Duodenal mucosa (tissue), 2 donors: ENCODE results near the gene PLCD1.
"Not testable (repeated sequence)": the region's sequence is repeated elsewhere in the genome, so short reads cannot be mapped to it uniquely, and the experiment has no call there.

Experiments
- H3K27ac ChIP-seq: one replicate; pipeline ENCODE4 v1.7.0; 2013; ENCODE audit warnings: low read depth, low read length
- H3K27me3 ChIP-seq, 2 donors: one replicate each; pipeline ENCODE4 v1.7.0; 2013; ENCODE audit warnings: low read length in 2 of 2, control low read depth in 1 of 2; ENCODE audit not compliant: insufficient read depth in 2 of 2, control insufficient read depth in 1 of 2
- H3K36me3 ChIP-seq, 2 donors: one replicate each; pipeline ENCODE4 v1.7.0; 2013; ENCODE audit warnings: low read length in 2 of 2, control low read depth in 1 of 2; ENCODE audit not compliant: insufficient read depth in 2 of 2, control insufficient read depth in 1 of 2
- H3K4me1 ChIP-seq, 2 donors: one replicate each; pipeline ENCODE4 v1.7.0; 2013; ENCODE audit warnings: low read length in 2 of 2, control low read depth in 1 of 2; ENCODE audit not compliant: insufficient read depth in 2 of 2, control insufficient read depth in 1 of 2
- H3K4me3 ChIP-seq, 2 donors: one replicate each; pipeline ENCODE4 v1.7.0; 2013; ENCODE audit warnings: low read length in 2 of 2, low read depth in 1 of 2
- H3K9ac ChIP-seq, 2 donors: one replicate each; pipeline ENCODE4 v1.7.0; 2013; ENCODE audit warnings: low read length in 2 of 2, low read depth in 1 of 2
- H3K9me3 ChIP-seq, 2 donors: one replicate each; pipeline ENCODE4 v1.7.0; 2013; ENCODE audit warnings: low read length in 2 of 2, control low read depth in 1 of 2; ENCODE audit not compliant: control insufficient read depth in 1 of 2

The PLCD1 gene

DNA sequence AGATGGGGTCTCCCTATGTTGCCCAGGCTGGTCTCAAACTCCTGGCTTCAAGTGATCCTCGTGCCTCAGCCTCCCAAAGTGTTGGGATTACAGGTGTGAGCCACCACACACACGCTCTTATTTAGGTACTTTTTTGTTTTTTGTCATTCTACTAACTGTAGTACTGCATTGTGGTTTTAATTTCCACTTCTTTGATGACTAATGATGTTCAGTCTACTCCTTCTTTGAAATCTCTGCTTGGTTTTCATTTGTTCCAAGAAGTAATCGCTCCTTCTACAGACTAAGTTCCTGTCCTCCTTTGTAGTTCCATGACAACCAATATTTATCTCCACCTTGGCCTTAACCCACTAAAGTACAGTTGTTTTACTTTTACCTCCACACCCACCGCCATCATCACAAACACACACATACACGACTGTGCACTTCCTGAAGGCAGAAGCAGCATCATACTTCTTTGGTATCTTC lies 9.0 kb upstream of the PLCD1 start:
- Histone ChIP-seq H3K27ac (no peak overlapping the region), H3K4me3 (peak overlapping the region; percentile 60 to 79), H3K9me3 (no peaks in the 10 kb centered on the region), H3K27me3 (no peaks in the 10 kb centered on the region), H3K36me3 (no peaks in the 10 kb centered on the region), H3K9ac (peak overlapping the region in 1 of 2 donors; percentile 22), H3K4me1 (peaks cover 11 to 19% of the 10 kb centered on the region in 2 donors)

DNA sequence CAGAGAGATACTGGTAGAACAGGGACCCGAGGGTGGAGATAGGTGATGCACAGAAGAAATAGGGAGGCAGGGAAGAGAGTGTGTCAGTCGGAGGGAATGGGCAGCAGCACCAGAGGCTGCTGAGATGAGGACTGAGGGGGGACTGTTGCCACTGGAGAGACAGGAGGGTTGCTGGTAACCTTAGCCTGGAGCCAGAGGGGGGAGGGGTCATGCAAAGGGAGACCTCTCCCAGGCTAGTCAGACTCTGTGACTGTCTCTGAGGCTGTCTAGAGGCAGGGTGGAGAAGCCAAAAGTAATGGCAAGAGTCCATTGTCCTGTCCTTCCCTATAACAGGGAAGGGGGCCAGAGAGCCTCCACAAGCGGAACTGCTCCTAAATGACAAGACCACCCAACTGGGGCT lies 7.5 kb upstream of the PLCD1 start:
- Histone ChIP-seq H3K4me3 (no peak overlapping the region), H3K27ac (no peak overlapping the region), H3K9ac (no peak overlapping the region), H3K36me3 (no peaks in the 10 kb centered on the region), H3K4me1 (peaks cover 11 to 19% of the 10 kb centered on the region in 2 donors), H3K9me3 (no peaks in the 10 kb centered on the region), H3K27me3 (no peaks in the 10 kb centered on the region)

DNA sequence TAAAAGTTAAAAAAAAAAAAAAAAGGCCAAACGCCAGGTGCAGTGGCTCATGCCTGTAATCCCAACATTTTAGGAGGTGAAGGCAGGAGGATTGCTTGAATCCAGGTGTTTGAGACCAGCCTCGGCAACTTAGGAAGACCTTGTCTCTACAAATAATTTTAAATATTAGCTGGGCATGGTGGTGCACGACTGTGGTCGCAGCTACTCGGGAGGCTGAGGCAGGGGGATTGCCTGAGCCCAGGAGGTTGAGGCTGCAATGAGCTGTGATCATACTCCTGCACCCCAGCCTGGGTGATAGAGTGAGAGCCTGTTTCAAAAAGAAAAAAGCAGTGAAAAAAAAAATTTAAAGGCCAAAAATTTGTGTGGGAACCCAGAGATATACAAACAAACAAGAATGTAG lies 6.8 kb upstream of the PLCD1 start:
- Histone ChIP-seq H3K27ac (no peak overlapping the region), H3K9me3 (no peaks in the 10 kb centered on the region), H3K27me3 (no peaks in the 10 kb centered on the region), H3K4me3 (no peak overlapping the region), H3K9ac (no peak overlapping the region), H3K4me1 (peaks cover 11 to 24% of the 10 kb centered on the region in 2 donors), H3K36me3 (no peaks in the 10 kb centered on the region)

DNA sequence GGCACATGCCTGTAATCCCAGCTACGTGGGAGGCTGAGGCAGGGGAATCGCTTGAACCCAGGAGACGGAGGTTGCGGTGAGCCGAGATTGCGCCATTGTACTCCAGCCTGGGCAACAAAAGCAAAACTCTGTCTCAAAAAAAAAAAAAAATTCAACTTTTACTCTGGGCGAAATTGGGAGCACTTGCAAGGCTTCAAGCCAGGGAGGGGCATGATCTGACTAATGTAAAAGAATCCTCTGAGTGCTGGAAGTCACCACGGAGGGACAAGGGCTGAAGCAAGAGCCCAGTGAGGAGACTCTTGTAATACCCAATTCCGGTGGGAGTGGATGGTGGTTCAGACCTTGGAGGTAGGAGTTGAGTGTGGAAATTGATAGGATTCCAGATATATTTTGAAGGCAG lies 4.9 kb upstream of the PLCD1 start:
- not testable (repeated sequence) for H3K9ac ChIP-seq, H3K9me3 ChIP-seq, H3K4me3 ChIP-seq, H3K36me3 ChIP-seq, H3K27me3 ChIP-seq, H3K27ac ChIP-seq
- H3K4me1 ChIP-seq: peaks cover 9 to 18% of the 10 kb centered on the region in 2 donors

DNA sequence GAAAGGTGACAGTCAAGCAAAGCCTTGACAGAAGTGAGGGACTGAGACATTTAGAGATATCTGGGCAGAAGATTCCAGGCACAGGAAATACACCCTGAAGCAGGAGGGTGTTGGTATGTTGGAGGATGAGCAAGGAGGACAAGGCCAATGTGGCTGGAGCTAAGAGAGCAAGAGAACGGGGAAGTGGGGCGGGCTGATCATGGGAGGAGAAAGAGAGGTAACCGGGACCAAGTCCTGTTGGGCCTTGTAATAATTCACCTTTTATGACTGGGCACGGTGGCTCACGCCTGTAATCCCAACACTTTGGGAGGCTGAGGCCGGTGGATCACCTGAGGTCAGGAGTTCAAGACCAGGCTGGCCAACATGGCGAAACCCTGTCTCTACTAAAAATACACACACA lies 4.1 kb upstream of the PLCD1 start:
- H3K9me3 ChIP-seq, H3K36me3 ChIP-seq, H3K4me3 ChIP-seq, H3K27me3 ChIP-seq, H3K9ac ChIP-seq, H3K27ac ChIP-seq: not testable (repeated sequence)
- H3K4me1 ChIP-seq: peaks cover 9 to 12% of the 10 kb centered on the region in 2 donors

DNA sequence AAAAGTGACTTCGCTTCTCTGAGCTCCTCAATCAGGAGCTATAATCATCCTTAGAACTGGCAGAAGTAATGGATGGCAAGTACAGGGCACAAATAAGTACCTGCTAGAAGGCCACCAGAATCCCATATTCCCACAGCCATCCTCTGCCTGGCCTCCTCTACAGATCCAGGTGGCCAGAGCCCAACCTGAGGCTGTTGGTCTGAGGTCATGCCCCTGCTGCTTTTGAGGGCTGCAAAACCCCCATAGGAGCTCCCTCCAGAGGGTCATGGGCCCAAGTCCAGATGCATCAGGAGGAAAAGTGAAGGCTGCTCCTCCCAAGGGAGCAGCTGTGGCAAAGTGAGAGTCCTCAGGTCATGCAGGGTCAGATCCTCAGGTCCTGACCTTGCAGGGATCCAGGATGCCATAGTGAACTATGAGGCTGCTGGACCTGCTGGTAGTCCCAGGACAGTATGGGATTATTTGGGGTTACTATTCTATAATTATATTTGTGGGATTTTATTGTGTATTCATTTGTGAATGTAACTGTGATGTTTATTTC lies 3.0 kb upstream of the PLCD1 start:
- no peaks in the 10 kb centered on the region for H3K36me3 ChIP-seq
- H3K27ac ChIP-seq: no peak overlapping the region
- H3K9ac ChIP-seq: no peak overlapping the region
- H3K4me3 ChIP-seq: no peak overlapping the region
- H3K27me3 ChIP-seq: peaks cover 7 to 17% of the 10 kb centered on the region in 2 donors
- H3K4me1 ChIP-seq: peaks cover 9 to 12% of the 10 kb centered on the region in 2 donors
- H3K9me3 ChIP-seq: no peaks in the 10 kb centered on the region

DNA sequence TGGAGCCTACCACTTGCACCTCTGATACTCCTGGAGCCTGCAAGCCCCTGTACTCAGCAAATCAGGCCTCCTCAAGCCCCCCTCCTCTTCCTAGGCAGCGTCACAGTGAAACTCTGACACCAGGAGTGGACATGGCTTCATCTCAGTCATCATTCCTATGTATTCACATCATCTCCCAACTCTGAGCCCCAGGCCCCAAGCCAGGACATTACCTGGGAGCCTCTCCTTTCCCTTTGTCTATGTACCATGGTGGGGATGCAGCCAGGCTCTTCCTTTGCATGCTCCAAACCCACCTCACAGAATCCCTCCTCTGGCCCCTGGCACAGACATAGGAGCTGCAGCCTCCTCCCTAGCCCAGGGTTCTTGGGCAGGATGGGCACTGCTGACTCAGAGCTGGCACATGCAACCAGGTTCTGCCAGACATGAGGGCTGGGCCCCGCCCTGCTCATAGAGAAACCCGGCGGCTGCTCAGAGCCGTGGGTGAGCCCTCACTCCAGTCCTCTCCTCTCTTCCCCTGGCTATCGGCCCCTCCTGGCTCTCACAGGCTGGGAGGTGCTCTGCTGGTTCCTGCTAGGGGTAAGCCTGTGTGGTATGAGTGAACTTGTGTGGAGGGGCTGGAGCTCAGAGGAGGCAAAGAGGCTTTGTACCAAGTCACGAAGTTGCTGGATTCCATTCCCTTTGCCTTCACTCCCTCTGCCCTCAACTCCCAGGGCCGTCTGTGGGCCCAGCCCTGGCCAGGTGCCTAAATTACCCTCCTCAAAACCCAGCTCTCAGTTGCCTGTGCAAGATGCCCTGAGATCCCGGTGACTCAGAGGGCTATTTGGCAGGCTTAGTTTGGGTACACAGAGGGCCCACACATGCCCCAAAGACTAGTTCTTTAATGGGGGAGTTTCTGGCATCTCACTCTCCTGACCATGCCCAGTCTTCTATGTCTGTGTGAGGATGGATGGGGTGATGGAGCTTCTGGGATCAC lies 1.9 kb upstream of the PLCD1 start:
- Histone ChIP-seq H3K9ac (no peak overlapping the region), H3K27me3 (peaks cover 7 to 17% of the 10 kb centered on the region in 2 donors), H3K36me3 (no peaks in the 10 kb centered on the region), H3K4me3 (no peak overlapping the region), H3K9me3 (no peaks in the 10 kb centered on the region), H3K27ac (no peak overlapping the region), H3K4me1 (peaks cover 9 to 12% of the 10 kb centered on the region in 2 donors)

DNA sequence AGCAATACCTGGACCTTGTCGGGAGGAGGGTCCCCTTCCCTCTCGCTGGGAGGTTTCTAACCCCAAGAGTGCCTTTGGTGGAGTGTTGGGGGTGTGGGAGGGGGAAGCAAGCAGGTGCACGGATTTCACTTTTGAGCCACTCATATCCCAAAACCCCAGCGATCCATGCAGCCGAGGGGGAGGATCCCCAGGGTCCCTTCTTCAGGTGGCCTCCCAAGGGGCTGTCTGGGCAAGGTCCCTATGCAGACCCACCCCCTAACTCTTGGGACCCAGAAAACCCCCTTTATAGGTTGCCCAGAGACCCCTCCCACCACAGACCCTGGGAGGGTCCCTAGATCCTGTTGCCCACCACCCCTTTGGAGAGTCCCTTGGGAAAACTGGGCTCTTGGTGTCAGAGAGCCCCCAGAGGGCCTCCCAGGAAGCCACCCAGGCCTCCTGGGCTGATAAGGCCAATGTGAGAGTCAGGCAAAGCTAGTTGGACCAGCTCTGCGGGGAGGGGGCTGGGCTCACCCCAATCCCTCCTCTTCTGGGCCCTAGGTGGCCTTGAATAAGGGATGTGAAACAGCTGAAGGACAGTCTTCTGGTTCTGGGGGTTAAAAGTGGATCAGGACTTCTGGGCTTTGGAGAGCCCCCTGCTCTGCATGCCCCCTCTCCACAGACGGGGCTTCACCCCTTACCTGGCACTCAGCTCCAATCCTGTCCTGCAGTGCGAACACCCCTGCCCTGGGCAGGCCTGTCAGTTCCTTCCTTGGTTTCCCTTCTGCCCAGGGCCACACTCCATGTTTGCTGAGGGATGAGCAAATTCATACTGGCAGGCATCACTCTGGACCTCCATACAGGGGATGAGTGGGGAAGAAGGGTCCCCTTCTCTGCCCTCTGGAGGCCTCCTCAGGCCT lies 932 bp upstream of the PLCD1 start:
- Histone ChIP-seq H3K36me3 (no peaks in the 10 kb centered on the region), H3K27ac (peak overlapping the region; percentile 39), H3K27me3 (peaks cover 7 to 17% of the 10 kb centered on the region in 2 donors), H3K9ac (peak overlapping the region; percentile 35 to 61), H3K9me3 (no peaks in the 10 kb centered on the region), H3K4me1 (peaks cover 15 to 17% of the 10 kb centered on the region in 2 donors), H3K4me3 (peak overlapping the region; percentile 56 to 57)

DNA sequence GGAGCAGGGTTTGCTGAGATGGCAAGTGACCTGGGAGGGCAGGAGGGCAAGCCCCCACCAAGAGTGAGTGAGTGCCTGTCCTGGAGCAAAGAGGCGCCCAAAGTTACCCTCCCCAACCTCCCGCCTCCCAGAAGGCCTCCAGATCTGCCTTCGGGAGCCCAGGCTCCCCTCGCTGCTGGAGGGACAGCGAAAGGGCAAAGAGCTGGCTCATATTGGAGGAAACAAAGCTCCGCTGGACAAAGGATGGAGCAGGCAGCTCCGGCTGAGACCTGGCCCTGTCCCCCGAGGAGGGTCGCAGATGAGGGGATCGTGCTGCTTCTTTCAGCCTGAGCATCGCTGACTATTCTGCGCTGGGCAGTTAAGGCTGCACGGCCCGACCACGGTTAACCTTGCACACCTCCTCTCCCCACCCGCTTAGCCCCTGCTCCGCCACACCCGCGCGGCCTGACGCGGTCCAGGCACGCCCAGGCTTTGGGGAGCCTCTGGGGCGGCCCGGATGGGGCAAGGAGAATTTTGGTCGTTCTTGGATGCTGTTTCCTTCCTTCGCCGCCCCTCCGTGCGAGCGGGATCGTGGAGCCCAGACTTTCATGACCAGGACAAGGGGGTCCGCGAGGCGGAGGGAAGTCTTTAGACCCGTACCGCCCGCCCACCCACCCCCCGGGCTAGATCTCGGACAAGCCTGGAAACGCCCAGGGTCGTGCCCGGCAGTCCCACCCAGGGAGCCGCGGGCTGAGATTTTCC lies 651 bp downstream of the PLCD1 start:
- Histone ChIP-seq H3K9ac (no peak overlapping the region), H3K27me3 (peaks cover 7 to 17% of the 10 kb centered on the region in 2 donors), H3K36me3 (no peaks in the 10 kb centered on the region), H3K9me3 (no peaks in the 10 kb centered on the region), H3K27ac (no peak overlapping the region), H3K4me1 (peaks cover 18 to 23% of the 10 kb centered on the region in 2 donors), H3K4me3 (peak overlapping the region; percentile 26 to 48)
